Placental pericyte (primary cell): Measurements from ENCODE around the gene LYZL2. TPM values are rescaled to one million over a fixed set of nuclear protein-coding genes. Genes with fewer than 3 reads are reported as not detected.

ENCODE experiments used
- total RNA-seq: library from RNA; depleted of rRNA; stranded (reverse); fragments of >200 nt; gene quantifications from 2 replicates; pipeline ENCODE4 v1.2.3, GENCODE V29; 2012

The LYZL2 gene
- not detected in 2 replicates for total RNA-seq

DNA sequence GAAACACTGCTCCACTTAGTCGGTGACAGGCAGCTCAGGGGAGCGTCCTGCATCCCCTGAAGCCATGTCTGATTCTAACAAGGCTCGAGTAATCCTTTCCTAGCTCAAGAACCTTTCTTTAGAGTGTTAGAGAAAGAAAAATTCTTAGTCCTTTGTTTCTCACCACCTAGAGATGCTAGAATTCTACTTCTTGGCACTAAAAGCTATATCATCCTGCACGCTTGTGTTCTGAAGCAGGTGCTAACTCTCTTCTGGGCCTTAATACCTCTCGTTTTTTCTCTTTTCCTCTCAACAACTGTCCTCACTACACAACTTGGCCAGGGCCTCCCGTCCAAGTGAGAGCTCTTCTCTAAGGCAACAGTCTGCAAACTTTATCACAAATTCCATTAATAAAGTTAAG lies at the start of gene LYZL2:
Gene LYZL2, minus strand, starts transcription at position 101 of the 400 bp plus-strand sequence. CDS start 2,838 bp downstream, outside the sequence.

Other genes starting within 250 kb of the LYZL2 start
- 3.6 and 21.0 TPM in 2 replicates for gene MAP3K8, start 195.6 kb downstream of the LYZL2 start, total RNA-seq